ENCODE results near the gene PDCD1LG2.

GRCh38 chr9:5610491-5610890 lies 100.2 kb downstream of the PDCD1LG2 start:
- TF ChIP-seq CTCF (IDR thresholded peaks at IDR 0.05) (no peak), POLR2A (IDR thresholded peaks at IDR 0.05) (no peak)

Data from right lobe of liver (tissue), 4 donors.